Effector memory CD4-positive, alpha-beta T cell (primary cell): ENCODE measurements around the gene KCNQ1OT1.

ENCODE experiments used
- DNase-seq, 3 donors: peaks; one replicate each; pipeline ENCODE4 v3.0.0-alpha.2; 2020
- H3K27ac ChIP-seq: 2 replicates; pipeline ENCODE4 v1.7.0; 2013; ENCODE audit warnings: mild to moderate bottlenecking, low read length, moderate library complexity; ENCODE audit not compliant: insufficient read depth, poor library complexity, severe bottlenecking
- H3K27me3 ChIP-seq: replicated peaks from 2 replicates; pipeline ENCODE4 v1.7.0; 2013; ENCODE audit warnings: mild to moderate bottlenecking, low read length; ENCODE audit not compliant: insufficient read depth, control insufficient read depth, poor library complexity, severe bottlenecking
- H3K36me3 ChIP-seq: 2 replicates; pipeline ENCODE4 v1.7.0; 2013; ENCODE audit warnings: mild to moderate bottlenecking, low read length, moderate library complexity; ENCODE audit not compliant: control insufficient read depth, insufficient read depth
- H3K4me1 ChIP-seq: 2 replicates; pipeline ENCODE4 v1.7.0; 2013; ENCODE audit warnings: low read length, mild to moderate bottlenecking; ENCODE audit not compliant: control insufficient read depth, insufficient read depth, poor library complexity, severe bottlenecking
- H3K4me3 ChIP-seq: 2 replicates; pipeline ENCODE4 v1.7.0; 2013; ENCODE audit warnings: low read length, low read depth, mild to moderate bottlenecking; ENCODE audit not compliant: insufficient read depth, poor library complexity, severe bottlenecking
- H3K9me3 ChIP-seq: 2 replicates; pipeline ENCODE4 v1.7.0; 2013; ENCODE audit warnings: mild to moderate bottlenecking, low read length, moderate library complexity; ENCODE audit not compliant: control insufficient read depth

The KCNQ1OT1 gene

DNA sequence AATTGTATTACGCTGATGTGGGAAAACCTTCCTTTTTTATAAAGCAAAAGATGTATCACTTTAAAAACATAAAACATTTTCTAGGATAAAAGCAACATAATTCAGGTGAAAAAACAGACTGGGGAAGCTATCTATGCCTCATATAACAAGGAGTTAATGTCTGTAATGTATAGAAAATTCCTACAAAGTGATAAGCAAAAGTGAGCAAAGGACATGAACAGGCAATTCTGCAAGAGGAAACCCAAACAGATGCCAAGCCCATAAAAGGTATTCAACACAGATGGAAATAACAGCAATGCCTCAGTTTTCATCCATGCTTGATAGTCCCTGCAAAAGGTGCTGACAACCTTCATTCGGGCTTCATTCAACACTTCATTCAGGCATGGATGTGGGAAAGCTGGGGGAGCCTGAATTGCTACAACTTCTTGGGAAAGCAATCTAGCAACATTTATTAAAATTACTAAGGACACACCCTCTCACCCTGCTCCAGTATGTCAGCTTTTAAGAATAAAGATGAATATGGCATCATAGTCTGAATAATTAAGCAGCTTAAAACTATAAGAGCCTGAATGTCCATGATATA is 39.3 kb downstream of the KCNQ1OT1 start:
- Histone ChIP-seq H3K36me3 (no peaks in the 10 kb centered on the region), H3K27ac (no peak overlapping the region), H3K4me1 (no peaks in the 10 kb centered on the region), H3K4me3 (no peak overlapping the region), H3K27me3 (no peaks in the 10 kb centered on the region), H3K9me3 (no peaks in the 10 kb centered on the region)
- no peak for DNase-seq

GRCh38 chr11:2657697-2658284 is 42.0 kb downstream of the KCNQ1OT1 start:
- no peaks in the 10 kb centered on the region for H3K9me3 ChIP-seq

GRCh38 chr11:2656859-2657258 is 42.9 kb downstream of the KCNQ1OT1 start:
- Histone ChIP-seq H3K9me3 (no peaks in the 10 kb centered on the region), H3K4me3 (no peak overlapping the region), H3K27me3 (no peaks in the 10 kb centered on the region), H3K27ac (no peak overlapping the region), H3K36me3 (no peaks in the 10 kb centered on the region), H3K4me1 (no peaks in the 10 kb centered on the region)
- no peak for DNase-seq

More at GRCh38 chr11:2657697-2658284, 42.0 kb downstream of the KCNQ1OT1 start:
- H3K27ac ChIP-seq: no peak overlapping the region
- no peaks in the 10 kb centered on the region for H3K27me3 ChIP-seq
- no peak for DNase-seq
- no peak overlapping the region for H3K4me3 ChIP-seq
- no peaks in the 10 kb centered on the region for H3K4me1 ChIP-seq
- H3K36me3 ChIP-seq: no peaks in the 10 kb centered on the region

DNA sequence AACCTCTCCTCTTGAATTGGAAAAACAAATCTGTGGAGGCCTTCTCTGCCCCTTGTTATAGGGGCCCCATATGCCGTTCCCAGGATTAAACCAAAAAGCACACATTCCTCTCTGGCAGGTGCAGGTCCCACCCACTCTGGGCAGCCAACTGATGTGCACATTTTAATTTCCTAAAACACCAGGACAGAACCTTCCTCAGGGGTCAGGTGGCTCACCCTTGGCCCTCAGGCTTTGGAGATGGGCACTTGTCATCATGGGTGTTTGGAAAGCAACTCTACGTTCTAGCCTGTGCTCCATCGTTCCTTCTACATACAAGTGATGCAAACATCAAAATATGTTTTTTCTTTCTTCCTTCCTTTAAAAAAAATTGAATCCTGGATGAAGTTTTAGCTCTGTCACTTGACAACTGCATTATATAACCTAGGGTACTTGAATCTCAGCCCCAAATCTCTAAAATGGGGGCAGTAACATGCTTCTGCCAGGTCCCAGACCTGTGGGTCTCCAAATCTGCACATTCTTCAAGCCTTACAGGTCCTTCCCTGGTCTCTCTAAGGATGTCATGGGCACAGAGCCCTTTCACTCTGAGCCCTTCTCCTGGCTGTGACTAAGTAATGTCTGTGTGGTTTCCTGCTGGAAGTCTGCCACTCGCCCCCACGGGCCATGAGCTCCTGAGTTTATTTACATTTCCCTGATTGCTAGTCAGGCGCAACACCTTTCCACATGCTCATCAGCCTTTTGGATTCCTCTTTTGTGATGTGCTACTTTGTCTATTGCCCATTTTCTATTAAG is 43.8 kb downstream of the KCNQ1OT1 start:
- Histone ChIP-seq H3K4me3 (no peak overlapping the region), H3K9me3 (no peaks in the 10 kb centered on the region)
- no peak for DNase-seq

GRCh38 chr11:2655016-2655719 is 44.6 kb downstream of the KCNQ1OT1 start:
- no peaks in the 10 kb centered on the region for H3K4me1 ChIP-seq

More for the DNA sequence above, 43.8 kb downstream of the KCNQ1OT1 start:
- Histone ChIP-seq H3K4me1 (no peaks in the 10 kb centered on the region), H3K36me3 (no peaks in the 10 kb centered on the region), H3K27ac (no peak overlapping the region), H3K27me3 (no peaks in the 10 kb centered on the region)

DNA sequence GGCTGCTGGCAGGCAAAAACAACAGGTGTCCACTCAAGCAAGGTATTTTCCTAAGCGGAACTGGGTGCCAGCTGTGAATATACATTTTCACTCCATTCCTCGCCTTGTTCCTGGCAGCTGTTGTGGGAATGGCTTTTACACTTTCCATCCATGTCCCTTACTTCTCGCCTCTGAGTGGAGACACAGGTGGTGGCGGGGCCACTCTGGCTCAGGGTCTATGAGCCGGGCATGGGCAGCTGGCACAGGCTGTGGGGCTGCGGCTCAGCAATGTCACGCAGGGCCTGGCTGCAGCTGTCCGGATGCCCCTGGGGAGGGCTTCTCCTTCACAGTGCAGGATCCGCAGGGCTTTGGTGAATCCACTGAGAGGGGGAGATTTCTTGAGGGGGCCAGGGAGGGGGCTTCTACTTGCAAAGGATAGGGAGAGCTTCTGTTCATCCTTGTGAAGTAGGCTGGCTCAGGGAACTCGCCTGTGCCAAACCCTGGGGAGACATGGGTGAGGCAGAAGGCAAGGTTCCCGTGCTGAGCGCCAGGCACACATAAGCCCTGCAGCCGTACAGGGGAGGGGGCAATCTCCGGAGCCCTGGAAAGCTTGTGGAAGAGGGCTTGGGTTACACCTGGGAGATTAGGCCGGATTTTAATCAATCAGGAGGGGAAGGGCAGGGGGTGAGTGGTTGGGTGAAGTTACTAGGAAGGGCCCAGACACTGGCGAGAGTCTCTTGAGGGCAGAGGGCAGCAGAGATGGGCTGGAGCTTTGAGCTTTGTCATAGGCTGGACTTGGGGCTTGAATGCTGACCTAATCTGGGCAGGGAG is 45.7 kb downstream of the KCNQ1OT1 start:
- H3K27ac ChIP-seq: no peak overlapping the region
- no peak for DNase-seq
- no peaks in the 10 kb centered on the region for H3K27me3 ChIP-seq
- no peak overlapping the region for H3K4me3 ChIP-seq
- H3K9me3 ChIP-seq: no peaks in the 10 kb centered on the region
- no peaks in the 10 kb centered on the region for H3K4me1 ChIP-seq
- no peaks in the 10 kb centered on the region for H3K36me3 ChIP-seq

More at GRCh38 chr11:2655016-2655719, 44.6 kb downstream of the KCNQ1OT1 start:
- Histone ChIP-seq H3K4me3 (no peak overlapping the region), H3K36me3 (no peaks in the 10 kb centered on the region), H3K9me3 (no peaks in the 10 kb centered on the region), H3K27me3 (no peaks in the 10 kb centered on the region), H3K27ac (no peak overlapping the region)
- no peak for DNase-seq

DNA sequence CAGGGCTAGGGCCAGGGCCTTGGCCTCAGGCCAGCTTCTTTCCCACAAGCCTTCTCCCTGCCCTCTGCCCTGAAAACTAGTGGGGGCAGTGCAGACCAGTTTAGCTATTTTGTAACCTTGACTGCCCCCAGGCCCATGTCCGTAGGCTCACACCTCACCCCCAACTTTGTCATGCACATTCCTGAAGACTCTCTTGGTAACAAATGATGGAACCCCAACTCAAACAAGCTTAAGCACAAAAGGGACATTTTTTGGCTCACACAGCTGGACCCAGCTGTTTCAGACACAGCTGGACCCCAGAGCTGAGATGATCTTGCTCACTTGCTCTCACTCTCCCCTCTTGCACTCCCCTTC is 46.6 kb downstream of the KCNQ1OT1 start:
- DNase-seq: no peak

DNA sequence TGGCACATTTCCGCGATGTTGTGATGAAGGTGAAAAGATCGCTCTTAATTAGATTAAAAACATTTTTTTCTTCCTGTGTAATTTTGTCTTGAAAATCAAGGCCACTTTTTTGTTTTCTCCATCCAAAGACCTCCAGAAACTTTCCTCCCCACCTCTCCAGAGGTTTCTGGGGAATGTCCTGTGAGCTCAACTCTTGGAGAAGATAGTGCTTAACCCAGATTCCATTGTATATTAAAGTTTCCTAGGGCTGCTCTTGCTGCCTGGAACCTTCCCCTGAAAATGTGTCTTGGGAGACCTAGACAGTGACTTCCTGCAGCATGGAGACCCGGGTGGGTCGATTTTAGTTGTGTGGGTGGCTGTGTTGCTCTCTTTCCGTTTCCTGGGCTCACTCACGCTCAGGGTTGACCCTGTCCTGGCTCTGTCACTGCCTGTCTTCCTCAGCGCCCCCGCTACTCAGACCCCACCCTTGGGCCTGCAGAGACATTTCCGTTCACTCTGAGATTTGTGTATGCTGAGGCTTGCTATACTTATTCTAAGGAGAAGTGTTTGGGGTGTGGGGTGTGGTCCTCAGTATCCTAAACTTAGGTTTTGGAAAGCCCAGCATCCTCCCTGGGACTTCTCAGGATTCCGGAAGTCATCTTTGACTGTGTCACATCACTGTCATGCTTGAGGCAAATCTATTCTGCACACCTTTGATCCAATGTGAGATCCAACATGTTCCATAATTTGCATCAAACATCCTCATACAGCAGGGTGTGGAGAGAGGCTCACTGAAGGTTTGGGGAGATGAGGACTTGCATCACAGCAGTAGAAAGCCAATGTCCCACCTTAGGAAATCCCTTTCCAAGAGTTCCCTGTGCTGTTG is 47.2 kb downstream of the KCNQ1OT1 start:
- H3K4me3 ChIP-seq: no peak overlapping the region
- no peaks in the 10 kb centered on the region for H3K9me3 ChIP-seq
- H3K27ac ChIP-seq: no peak overlapping the region
- H3K4me1 ChIP-seq: no peaks in the 10 kb centered on the region
- DNase-seq: no peak
- no peaks in the 10 kb centered on the region for H3K36me3 ChIP-seq
- no peaks in the 10 kb centered on the region for H3K27me3 ChIP-seq

More for the DNA sequence above, 46.6 kb downstream of the KCNQ1OT1 start:
- H3K4me3 ChIP-seq: no peak overlapping the region
- no peak overlapping the region for H3K27ac ChIP-seq
- H3K9me3 ChIP-seq: no peaks in the 10 kb centered on the region
- H3K4me1 ChIP-seq: no peaks in the 10 kb centered on the region
- H3K36me3 ChIP-seq: no peaks in the 10 kb centered on the region
- H3K27me3 ChIP-seq: no peaks in the 10 kb centered on the region

DNA sequence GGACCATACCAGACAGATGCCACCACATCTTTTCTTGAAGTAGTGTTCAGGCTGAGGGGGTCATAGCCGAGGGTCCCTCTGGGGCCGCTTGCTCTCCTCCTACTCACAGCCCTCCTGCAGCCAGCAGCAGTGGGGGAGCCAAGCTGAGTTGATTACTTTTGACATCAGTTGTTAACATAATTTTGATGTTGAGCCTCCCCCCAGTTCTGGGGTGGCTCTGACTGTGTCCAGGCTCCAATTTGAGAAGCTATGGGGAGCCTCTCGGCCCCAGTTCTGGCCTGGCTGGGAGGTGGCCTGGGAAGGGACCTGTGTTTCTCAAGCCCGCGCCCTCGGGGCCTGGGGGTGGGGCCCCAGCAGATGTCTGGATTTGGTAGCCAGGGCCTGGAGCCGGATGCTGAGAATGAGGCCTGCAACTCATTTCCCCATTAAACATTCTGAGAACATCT is 47.9 kb downstream of the KCNQ1OT1 start:
- no peak for DNase-seq
- H3K9me3 ChIP-seq: no peaks in the 10 kb centered on the region
- no peak overlapping the region for H3K27ac ChIP-seq
- no peak overlapping the region for H3K4me3 ChIP-seq
- H3K4me1 ChIP-seq: no peaks in the 10 kb centered on the region
- no peaks in the 10 kb centered on the region for H3K27me3 ChIP-seq
- no peaks in the 10 kb centered on the region for H3K36me3 ChIP-seq
